DOHH2 (cell line): ENCODE results near the gene TGFBR3.

Experiments used
- H3F3A ChIP-seq: fragments of 200-600 bp; sonication (generic), shearing (Covaris generic); 2 replicates; pipeline ENCODE4 v1.6.0; 2016; ENCODE audit warnings: antibody characterized with exemption, mild to moderate bottlenecking; ENCODE audit not compliant: control insufficient read depth, insufficient read depth
- H3K27ac ChIP-seq: fragments of 200-600 bp; sonication (generic); 2 replicates; pipeline ENCODE4 v1.5.1; 2014; ENCODE audit warnings: low read depth, mild to moderate bottlenecking, low read length, moderate library complexity
- H3K27me3 ChIP-seq: fragments of 200-600 bp; sonication (generic); 2 replicates; pipeline ENCODE4 v1.6.1; 2014; ENCODE audit warnings: mild to moderate bottlenecking, low read length, mixed read lengths; ENCODE audit not compliant: control insufficient read depth
- H3K36me3 ChIP-seq: fragments of 200-600 bp; sonication (generic); 2 replicates; pipeline ENCODE4 v1.6.1; 2014; ENCODE audit warnings: mild to moderate bottlenecking, low read length, moderate library complexity, mixed read lengths; ENCODE audit not compliant: control insufficient read depth
- H3K4me1 ChIP-seq: fragments of 200-600 bp; sonication (generic); 2 replicates; pipeline ENCODE4 v1.6.1; 2014; ENCODE audit warnings: mild to moderate bottlenecking, low read length, mixed read lengths; ENCODE audit not compliant: control insufficient read depth
- H3K4me2 ChIP-seq: fragments of 200-600 bp; sonication (generic); 2 replicates; pipeline ENCODE4 v1.6.0; 2014; ENCODE audit warnings: mild to moderate bottlenecking, low read length, moderate library complexity
- H3K4me3 ChIP-seq: fragments of 200-600 bp; sonication (generic); 2 replicates; pipeline ENCODE4 v1.5.1; 2014; ENCODE audit warnings: mild to moderate bottlenecking, low read length, mixed read lengths
- H3K79me2 ChIP-seq: fragments of 200-600 bp; sonication (generic); 2 replicates; pipeline ENCODE4 v1.6.1; 2014; ENCODE audit warnings: mild to moderate bottlenecking, low read length, mixed read lengths; ENCODE audit not compliant: control insufficient read depth
- H3K9me2 ChIP-seq: fragments of 200-600 bp; sonication (generic); replicated peaks from 2 replicates; pipeline ENCODE4 v1.6.1; 2014; ENCODE audit warnings: mild to moderate bottlenecking, low read length, mixed read lengths; ENCODE audit not compliant: control insufficient read depth
- H3K9me3 ChIP-seq: fragments of 200-600 bp; sonication (generic); 2 replicates; pipeline ENCODE4 v1.6.1; 2014; ENCODE audit warnings: antibody characterized with exemption, low read length, mixed read lengths; ENCODE audit not compliant: control insufficient read depth, insufficient read depth
- H4K20me1 ChIP-seq: fragments of 200-600 bp; sonication (generic); 2 replicates; pipeline ENCODE4 v1.6.0; 2014; ENCODE audit warnings: low read depth, mild to moderate bottlenecking, antibody characterized with exemption, low read length, moderate library complexity; ENCODE audit not compliant: control insufficient read depth, insufficient read depth
- EZH2phosphoT487 ChIP-seq: fragments of 200-600 bp; sonication (generic); IDR thresholded peaks from 2 replicates; pipeline ENCODE4 v1.6.1; 2017; ENCODE audit warnings: borderline replicate concordance, mild to moderate bottlenecking, antibody characterized with exemption, low read length, moderate library complexity, mixed read lengths
- TF ChIP-seq, protein P1 (sequence below): fragments of 200-600 bp; sonication (generic); IDR thresholded peaks from one replicate; pipeline ENCODE4 v1.5.1; 2014; ENCODE audit warnings: antibody characterized with exemption, mild to moderate bottlenecking, low read depth, low read length; ENCODE audit not compliant: poor library complexity, severe bottlenecking

The TGFBR3 gene

GRCh38 chr1:91798241-91798648 is 87.7 kb downstream of the TGFBR3 start:
- Histone ChIP-seq H3K27ac (no peak overlapping the region), H3F3A (no peaks in the 10 kb centered on the region), H3K4me1 (no peaks in the 10 kb centered on the region), H4K20me1 (no peaks in the 10 kb centered on the region), H3K79me2 (no peaks in the 10 kb centered on the region), H3K36me3 (no peaks in the 10 kb centered on the region), H3K4me3 (no peak overlapping the region), H3K9me2 (no peaks in the 10 kb centered on the region), H3K27me3 (no peaks in the 10 kb centered on the region), H3K4me2 (no peak overlapping the region), H3K9me3 (no peaks in the 10 kb centered on the region)
- no peak for TF ChIP-seq EZH2phosphoT487
- TF ChIP-seq, protein P1, sequence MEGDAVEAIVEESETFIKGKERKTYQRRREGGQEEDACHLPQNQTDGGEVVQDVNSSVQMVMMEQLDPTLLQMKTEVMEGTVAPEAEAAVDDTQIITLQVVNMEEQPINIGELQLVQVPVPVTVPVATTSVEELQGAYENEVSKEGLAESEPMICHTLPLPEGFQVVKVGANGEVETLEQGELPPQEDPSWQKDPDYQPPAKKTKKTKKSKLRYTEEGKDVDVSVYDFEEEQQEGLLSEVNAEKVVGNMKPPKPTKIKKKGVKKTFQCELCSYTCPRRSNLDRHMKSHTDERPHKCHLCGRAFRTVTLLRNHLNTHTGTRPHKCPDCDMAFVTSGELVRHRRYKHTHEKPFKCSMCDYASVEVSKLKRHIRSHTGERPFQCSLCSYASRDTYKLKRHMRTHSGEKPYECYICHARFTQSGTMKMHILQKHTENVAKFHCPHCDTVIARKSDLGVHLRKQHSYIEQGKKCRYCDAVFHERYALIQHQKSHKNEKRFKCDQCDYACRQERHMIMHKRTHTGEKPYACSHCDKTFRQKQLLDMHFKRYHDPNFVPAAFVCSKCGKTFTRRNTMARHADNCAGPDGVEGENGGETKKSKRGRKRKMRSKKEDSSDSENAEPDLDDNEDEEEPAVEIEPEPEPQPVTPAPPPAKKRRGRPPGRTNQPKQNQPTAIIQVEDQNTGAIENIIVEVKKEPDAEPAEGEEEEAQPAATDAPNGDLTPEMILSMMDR, result no peak

GRCh38 chr1:91797164-91797563 is 88.8 kb downstream of the TGFBR3 start:
- Histone ChIP-seq H3K36me3 (no peaks in the 10 kb centered on the region), H3K4me1 (no peaks in the 10 kb centered on the region), H3K79me2 (no peaks in the 10 kb centered on the region), H3K4me2 (no peak overlapping the region), H3K4me3 (no peak overlapping the region), H3K9me2 (no peaks in the 10 kb centered on the region), H3F3A (no peaks in the 10 kb centered on the region), H3K27ac (no peak overlapping the region), H3K9me3 (no peaks in the 10 kb centered on the region), H4K20me1 (no peaks in the 10 kb centered on the region), H3K27me3 (no peaks in the 10 kb centered on the region)
- TF ChIP-seq, protein P1, result no peak
- no peak for TF ChIP-seq EZH2phosphoT487

GRCh38 chr1:91796390-91796654 is 89.6 kb downstream of the TGFBR3 start:
- H3K9me3 ChIP-seq, result no peaks in the 10 kb centered on the region
- no peak for TF ChIP-seq EZH2phosphoT487
- TF ChIP-seq, protein P1, result no peak
- H3K4me1 ChIP-seq, result no peaks in the 10 kb centered on the region
- H3K4me3 ChIP-seq, result no peak overlapping the region
- H3K27ac ChIP-seq, result no peak overlapping the region
- H3K27me3 ChIP-seq, result no peaks in the 10 kb centered on the region
- H4K20me1 ChIP-seq, result no peaks in the 10 kb centered on the region
- no peaks in the 10 kb centered on the region for H3K9me2 ChIP-seq
- H3K36me3 ChIP-seq, result no peaks in the 10 kb centered on the region
- no peak overlapping the region for H3K4me2 ChIP-seq
- H3F3A ChIP-seq, result no peaks in the 10 kb centered on the region
- no peaks in the 10 kb centered on the region for H3K79me2 ChIP-seq
